HG03025 (cell line): ENCODE measurements around the gene EFCAB3.
"Not testable (repeated sequence)": the region's sequence is repeated elsewhere in the genome, so short reads cannot be mapped to it uniquely, and the experiment has no call there.

ENCODE experiments used
- ATAC-seq: cut with Tn5 transposase; IDR thresholded peaks from one replicate; pipeline ENCODE4 v1.9.1; 2021; ENCODE audit warnings: mild to moderate bottlenecking, moderate library complexity; ENCODE audit not compliant: unreplicated experiment, low FRiP score

EFCAB3 gene

DNA sequence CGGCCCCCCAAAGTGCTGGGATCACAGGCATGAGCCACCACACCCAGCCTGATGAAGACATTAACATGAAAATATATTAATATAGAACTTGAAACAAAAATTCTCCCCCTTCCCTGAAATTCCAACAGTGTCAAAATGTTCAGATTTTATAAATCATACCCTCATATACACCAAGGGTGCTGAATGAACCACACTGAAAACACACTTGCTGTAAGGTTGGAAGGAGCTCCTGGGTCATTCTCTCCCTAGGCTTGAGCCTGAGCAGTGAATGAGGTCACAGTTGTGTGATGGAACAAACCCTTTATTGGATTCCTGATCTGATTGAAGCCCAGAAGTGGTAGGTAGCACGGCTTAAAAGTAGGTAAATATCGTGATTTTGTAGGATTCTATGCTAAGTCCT is at the start of gene EFCAB3:
Gene EFCAB3 (plus strand): TSS at position 301 of the 400 bp plus-strand sequence. CDS start 2,427 bp downstream, outside the sequence.
- no peak for ATAC-seq

DNA sequence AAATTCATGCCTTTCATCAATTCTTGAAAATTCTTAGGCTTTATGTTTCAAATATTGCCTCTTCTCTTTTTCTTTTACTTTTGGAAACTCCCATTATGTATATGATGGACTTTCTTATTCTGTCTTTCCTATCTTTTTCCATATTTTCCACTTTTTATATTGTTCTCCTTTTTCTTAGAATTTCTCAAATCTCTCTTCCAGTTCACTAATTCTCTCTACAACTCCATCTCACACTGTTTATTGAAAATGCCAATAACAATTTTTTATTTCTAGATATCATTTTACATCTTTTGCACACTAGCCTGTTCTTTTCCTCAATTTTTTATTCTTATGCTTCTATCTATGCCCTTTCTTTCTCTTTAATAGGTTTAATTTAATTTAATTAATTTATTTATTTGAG is 43.8 kb upstream of the EFCAB3 start:
- no peak for ATAC-seq

DNA sequence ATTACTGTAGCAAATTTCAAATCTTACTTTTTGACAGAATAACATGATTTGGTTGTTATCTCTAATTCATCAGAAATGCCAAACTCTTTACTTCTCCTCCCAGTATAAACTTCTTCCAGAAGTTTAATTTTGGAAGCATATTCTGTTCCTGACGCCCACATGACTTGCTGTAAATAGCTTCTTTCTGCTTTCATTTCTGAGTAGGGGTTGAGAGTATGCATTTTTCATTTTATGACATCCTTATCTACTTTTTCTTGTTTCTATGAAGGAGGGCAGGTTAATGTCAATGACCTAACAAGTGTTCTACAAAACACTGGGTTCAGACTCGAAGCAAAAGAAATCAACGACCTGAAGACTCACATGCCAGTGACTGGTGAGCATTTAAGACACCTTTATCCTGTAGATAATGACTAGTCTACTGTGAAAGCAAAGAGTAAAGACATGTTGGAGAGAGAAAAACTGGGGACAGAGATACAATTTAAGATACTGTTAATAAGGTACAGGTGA is 36.5 kb upstream of the EFCAB3 start:
- ATAC-seq: no peak

DNA sequence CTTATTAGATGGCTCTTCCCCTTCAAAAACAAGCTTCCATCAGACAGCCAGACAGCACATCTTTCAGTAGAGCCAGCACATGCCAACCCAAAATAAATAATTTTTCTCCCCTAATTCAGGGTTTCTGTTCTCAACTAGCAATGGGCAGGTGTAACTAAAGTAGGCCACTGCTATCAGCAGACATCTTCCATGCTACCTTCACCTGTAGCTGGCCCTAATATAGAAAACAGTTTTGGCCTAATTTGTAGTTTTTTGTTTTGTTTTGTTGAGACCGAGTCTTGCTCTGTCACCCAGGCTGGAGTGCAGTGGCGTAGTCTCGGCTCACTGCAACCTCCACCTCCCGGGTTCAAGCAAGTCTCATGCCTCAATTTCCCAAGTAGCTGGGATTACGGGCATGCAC is 29.2 kb upstream of the EFCAB3 start:
- ATAC-seq: no peak

DNA sequence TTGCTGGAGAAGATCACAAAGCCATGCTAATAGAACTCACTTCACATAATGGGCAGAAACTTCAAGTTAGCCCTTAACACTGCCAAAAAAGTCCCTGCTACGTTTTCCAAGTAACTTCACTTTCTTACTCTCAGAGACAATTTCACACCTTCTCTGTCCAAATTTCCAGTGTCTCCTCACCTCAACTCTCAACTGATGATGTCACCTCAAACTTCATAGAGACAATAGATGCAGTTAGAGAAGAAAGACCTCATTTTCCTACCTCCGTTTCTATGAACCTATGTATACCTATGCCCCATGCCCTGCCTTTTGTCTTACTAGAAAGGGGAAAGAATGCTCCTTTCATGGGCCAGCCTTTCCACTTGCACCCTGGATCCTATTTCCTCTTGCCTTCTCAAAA is 14.2 kb upstream of the EFCAB3 start:
- no peak for ATAC-seq

DNA sequence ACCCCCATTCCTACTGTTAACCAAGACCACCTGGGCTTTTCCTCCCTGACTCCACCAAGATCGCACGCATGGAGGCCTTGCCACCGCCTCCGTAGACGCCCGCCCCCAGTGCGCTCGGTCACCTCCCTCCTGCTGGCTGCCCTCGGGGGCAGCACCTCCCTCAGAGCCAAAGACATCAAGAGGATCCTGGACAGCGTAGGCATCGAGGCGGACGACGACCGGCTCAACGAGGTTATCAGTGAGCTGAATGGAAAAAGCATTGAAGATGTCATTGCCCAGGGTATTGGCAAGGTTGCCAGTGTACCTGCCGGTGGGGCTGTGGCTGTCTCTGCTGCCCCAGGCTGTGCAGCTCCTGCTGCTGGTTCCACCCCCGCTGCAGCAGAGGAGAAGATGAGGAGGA is 1.2 kb downstream of the EFCAB3 start:
- ATAC-seq: no peak

DNA sequence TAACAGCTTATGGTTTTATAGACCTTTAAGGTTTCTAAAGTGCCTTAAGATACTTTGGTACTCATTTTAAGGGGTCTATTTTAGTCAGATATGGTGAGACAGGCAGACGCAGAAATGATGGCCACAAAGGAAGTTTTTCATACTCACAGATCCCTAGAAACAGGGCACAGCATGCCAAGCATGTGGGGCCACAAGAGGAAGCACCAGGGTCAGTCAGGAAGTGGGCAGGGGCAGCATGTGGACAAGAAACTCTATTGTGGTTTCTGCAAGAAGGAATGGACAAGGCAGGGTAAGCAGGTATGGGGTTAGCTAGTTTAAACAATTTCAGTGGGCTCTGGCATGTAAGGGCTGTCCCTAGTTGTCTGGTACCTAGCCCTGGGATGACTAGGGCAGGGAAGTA is 8.5 kb downstream of the EFCAB3 start:
- ATAC-seq: no peak

DNA sequence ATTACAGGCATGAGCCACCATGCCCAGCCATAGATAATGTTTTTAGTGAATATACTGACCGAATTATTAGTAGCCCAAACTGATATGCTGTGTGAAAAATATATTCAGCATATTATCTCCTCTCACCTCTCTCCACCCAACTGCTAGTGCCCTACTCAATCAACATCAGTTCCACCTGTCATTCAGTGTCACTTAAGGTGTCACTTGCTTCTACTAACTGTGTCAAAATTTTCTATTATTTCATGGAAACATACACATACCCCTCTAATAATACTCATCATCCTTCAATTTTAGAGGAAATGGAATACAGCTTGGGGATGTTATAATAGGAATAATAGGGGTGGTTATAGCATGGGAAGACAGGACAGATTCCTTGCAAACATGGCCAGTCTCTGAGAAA is 12.6 kb downstream of the EFCAB3 start:
- no peak for ATAC-seq

DNA sequence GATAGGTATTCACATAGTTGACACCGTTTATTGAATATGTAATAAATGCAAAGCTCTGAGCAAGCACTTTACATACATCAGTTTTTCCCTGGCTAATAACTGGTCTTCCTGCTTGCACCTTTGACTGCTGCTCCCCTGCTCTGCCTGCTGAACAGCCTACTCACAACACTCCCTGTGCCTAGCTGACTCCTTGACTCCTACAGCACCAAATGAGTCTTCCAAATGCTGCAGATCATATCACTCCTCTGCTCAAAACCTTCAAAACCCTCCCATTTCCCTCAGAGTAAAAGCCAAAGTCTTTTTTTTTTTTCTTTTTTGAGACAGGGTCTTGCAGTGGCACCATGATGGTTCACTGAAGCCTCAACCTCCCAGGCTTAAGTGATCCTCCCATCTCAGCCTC is 18.5 kb downstream of the EFCAB3 start:
- ATAC-seq: no peak

DNA sequence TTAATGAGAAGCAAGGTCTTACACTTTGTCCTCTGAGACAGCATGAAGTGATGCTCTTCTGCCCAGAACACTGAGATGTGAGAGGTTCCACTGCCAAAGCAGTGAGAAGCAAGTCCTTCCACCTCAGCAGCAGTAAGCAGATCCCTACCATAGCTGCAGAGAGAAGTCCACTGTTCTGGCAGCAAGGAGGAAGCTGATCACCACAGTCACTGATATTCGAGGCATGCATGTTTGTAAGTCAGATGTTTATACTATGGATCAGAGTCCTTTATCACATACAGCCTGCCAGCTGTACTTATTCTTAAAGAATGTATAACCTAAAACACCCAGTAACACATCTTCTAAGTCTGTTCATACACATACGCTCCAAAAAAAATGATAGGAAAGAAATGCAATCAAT is 25.1 kb downstream of the EFCAB3 start:
- no peak for ATAC-seq

DNA sequence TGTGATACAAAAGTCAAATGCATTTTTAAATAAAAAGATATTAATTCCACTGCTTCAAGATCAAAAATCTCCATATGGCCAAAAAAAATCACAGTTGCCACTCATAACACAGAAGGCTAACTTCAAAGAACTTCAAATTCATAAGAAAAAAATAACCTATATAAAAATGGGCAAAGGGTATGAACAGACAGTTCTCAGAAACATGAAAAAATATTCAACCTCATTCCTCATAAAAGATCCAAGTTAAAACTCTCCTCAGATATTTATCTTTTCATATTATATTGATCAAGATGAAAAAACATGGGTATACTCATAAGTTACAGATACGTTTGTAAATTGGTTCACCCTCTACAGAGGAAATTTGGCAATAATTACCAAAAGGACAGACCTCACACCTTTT is 32.7 kb downstream of the EFCAB3 start:
- not testable (repeated sequence) for ATAC-seq

DNA sequence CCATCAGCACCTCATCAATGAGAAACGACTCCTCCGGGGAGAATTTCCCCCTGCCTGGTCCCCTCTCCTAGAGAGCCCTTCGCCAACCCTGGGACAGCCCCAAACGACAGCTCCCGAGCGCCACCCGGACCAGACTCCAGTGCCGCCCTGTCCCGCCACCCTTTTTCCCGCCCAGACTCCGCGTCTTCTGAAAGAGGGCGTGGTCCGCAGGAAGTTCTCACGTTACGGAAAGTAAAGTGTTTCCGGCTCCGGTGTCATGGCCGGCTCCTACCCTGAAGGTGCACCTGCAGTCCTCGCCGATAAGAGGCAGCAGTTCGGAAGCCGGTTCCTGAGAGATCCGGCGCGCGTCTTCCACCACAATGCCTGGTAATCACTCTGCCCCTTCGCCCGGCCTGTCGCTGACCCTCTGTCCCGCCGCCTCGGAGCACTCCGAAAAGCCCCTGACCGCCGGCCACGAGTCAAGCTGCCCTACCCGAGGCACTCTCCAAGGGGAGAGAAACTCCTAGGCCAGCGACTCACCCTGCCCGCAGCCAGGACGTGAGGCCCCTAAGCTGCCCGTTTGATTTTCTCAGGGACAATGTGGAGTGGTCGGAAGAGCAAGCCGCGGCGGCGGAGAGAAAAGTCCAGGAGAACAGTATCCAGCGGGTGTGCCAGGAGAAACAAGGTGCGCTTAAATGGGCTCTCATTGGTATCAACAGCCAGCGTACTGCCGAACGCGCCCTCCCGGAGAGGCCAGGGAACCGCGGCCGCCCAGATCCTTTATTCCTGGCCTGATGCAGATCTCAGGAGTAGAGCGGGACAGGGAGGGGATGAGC is 43.5 kb downstream of the EFCAB3 start, which contains the start of gene METTL2A:
Gene METTL2A (plus strand): TSS at position 251 of the 815 bp plus-strand sequence. CDS start 6 bp downstream, at position 257.
- ATAC-seq: peak; percentile 93

DNA sequence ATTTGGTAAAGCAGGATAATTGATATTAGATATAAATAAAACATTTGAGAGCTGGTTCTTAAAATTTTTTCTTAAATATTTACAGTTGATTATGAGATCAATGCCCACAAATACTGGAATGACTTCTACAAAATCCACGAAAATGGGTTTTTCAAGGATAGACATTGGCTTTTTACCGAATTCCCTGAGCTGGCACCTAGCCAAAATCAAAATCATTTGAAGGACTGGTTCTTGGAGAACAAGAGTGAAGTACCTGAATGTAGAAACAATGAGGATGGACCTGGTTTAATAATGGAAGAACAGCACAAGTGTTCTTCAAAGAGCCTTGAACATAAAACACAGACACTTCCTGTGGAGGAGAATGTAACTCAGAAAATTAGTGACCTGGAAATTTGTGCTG is 45.9 kb downstream of the EFCAB3 start:
- not testable (repeated sequence) for ATAC-seq

DNA sequence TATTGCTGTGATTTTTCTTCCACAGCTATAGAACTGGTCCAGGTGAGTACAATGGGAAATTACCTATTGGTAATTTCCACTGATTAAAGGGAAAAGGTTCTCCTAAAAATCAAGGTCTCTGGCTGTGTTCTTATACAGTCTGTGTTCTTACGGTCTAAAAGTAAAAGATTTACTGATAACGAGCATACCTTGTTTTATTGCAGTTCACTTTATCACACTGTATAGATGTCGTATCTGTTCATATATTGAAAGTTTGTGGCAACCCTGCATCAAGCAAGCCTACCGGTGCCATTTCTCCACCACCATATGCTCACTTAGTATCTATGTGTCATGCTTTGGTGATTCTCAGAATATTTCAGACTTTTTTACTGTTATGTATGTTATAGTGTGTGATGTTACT is 54.9 kb downstream of the EFCAB3 start:
- not testable (repeated sequence) for ATAC-seq

DNA sequence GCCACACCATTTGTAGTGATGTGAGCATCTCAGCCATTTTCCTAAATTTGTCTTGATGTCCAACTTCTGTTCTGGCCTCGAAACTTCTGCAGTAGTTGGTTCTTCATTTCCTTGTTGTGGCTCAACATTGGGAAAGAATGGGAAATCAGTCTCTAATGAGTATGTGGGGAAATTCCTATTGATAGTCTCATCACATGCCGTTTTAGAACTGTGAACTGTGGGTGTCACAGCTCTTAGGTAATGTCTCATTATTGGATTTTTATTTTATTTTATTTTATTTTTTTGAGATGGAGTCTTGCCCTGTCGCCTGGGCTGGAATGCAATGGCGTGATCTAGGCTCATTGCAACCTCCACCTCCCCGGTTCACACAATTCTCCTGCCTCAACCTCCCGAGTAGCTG is 60.8 kb downstream of the EFCAB3 start:
- ATAC-seq: not testable (repeated sequence)

DNA sequence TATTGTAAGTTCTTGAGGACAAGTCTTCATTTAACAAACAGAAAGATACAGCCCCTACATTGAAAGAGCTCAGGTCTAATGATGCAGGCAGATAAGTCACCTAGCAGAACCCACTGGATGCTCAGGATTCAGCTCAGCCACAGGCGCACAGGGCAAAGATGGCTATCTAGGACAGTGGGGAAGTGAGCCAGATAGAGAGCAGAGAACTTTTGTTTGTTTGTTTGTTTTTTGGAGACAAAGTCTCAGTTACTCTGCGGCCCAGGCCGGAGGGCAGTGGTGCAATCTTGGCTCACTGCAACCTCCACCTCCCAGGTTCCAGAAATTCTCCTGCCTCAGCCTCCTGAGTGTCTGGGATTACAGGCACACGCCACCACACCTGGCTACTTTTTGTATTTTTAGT is 63.7 kb downstream of the EFCAB3 start:
- no peak for ATAC-seq

DNA sequence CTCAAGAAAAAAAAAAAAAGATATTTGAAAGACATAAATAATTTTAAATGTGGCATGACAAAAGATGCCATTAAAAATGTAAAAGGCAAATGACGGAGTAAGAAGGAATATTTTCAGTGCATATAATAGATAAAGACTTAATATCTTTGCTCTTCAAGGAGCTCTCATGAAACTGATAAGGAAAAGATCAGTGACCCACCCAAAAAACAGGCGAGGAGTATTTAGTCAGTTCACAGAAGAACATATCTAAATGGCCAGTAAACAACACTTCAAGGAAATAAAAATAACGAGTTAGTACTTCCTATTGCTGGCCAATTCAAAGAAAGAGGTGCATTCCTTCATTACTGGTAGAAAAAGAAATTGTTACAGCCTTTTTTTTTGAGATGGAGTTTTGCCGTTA is 65.4 kb downstream of the EFCAB3 start:
- ATAC-seq: not testable (repeated sequence)

DNA sequence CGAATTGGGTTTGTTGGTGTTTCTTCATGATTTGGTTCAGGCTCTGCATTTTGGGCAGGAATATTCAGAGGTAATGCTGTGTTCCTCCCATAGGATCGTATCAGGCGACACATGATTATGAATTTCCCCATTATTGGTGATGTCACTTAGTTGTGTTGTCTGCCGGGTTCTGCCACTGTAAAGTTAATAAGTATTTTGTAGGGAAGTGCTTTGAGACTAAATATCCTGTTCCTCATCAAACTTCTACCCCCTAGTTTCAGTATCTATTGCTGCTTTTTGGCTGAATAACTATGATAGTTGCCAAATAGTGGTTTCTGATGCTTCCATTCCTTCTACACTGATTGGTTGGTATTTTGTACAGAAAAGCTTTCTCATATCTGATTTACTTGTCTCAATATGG is 71.8 kb downstream of the EFCAB3 start:
- not testable (repeated sequence) for ATAC-seq

DNA sequence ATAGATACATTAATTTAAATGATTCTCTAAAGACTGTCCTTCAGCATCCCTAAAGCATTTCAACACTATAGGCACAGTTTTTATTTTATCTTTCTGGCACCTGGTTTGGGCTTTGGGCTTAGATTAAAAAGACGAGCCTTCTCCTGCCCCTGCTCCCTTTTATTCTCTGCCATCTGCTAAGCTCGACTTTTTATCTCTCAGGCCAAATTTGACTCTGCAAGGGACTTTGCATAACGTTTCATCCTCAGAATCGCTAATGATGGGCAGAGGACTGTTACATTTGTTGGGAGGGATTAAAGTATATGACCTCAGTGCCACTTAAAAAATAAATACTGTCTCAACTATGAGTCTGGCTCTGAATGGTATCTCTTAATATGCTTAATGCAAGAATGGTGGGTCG is 72.7 kb downstream of the EFCAB3 start:
- ATAC-seq: not testable (repeated sequence)

DNA sequence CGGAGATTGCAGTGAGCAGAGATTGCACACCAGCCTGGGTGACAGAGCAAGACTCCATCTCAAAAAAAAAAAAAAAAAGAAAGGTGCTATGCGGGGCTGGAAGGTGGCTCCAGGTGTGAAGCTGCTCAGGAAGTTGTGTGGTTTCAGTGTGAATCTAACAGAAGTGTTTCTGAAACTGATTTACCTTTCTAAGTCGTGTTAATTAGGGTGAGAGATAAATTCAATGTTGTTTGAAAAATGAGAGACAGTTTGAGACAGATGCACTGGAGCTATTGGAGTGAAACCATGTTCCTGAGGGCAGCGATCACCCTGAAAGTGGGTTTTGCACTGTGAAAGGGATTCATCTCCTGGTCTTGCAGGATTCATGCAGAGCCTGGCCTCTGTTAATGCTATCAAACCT is 73.3 kb downstream of the EFCAB3 start:
- ATAC-seq: not testable (repeated sequence)

DNA sequence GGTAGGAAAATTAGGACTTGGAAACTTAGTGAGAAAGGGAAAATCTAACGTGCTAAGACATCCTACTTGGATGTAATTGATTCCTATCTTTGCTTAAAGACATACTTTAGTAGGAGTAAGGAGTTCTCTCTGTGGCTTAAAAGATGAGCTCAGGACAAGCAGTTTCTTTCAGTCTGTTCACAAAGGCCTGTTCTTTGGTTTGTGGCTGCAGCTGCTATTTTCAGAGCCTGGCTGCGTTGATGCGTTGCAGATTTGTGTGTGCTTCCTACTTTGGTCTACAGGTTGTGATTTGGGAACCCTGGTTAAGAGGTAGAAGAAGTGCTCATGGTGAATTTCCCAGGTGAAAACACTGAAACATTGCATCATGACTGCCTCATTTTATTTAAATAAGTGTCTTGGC is 73.8 kb downstream of the EFCAB3 start:
- peak; percentile 61 for ATAC-seq

DNA sequence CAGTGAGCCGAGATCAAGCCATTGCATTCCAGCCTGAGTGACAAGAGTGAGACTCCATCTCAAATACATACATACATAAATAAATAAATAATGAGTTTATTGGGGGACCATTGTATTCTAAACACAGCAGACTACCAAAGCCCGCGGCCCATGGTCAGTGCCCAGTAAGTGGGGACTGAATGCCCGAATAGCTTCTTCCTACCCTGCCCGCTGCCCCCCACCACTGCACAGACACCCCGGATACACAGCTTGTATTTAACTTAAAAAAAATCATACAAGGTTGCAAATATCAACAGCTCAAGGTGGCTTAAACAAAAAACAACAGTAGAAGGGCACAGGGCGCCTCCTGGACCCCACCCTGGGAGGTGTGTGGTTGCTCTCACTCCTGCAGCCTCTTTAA is 75.7 kb downstream of the EFCAB3 start:
- no peak for ATAC-seq
